K562 (cell line): Measurements from ENCODE around the gene LINGO4. TPM values are rescaled to one million over a fixed set of nuclear protein-coding genes. Genes with fewer than 3 reads are reported as not detected.

ENCODE experiments used
- CBFA2T3 ChIP-seq: fragments of 450-650 bp; IDR thresholded peaks from 2 replicates; pipeline ENCODE4 v1.6.1; 2017
- CTCF ChIP-seq, 3 experiments: IDR thresholded peaks in 2 of 3; conservative IDR thresholded peaks in 1 of 3; 2 replicates each; pipeline ENCODE4 v1.5.1; 2011 to 2012; ENCODE audit warnings: low read length in 3 of 3, mild to moderate bottlenecking in 3 of 3, control low read depth in 2 of 3, improper control_type of control experiment in 1 of 3, inconsistent platforms in 1 of 3, low read depth in 1 of 3, mixed read lengths in 1 of 3, moderate library complexity in 1 of 3; ENCODE audit not compliant: insufficient read depth in 2 of 3
- DMBX1 ChIP-seq: fragments of 250-450 bp; sonication (Bioruptor Pico); IDR thresholded peaks from 2 replicates; pipeline ENCODE4 v1.8.0; 2022; ENCODE audit warnings: inconsistent platforms, mild to moderate bottlenecking, moderate library complexity, borderline replicate concordance
- GATAD2A ChIP-seq: fragments of 450-650 bp; IDR thresholded peaks from 2 replicates; pipeline ENCODE4 v1.6.1; 2017
- KLF16 ChIP-seq: IDR thresholded peaks from 2 replicates; pipeline ENCODE4 v1.6.1; 2016; ENCODE audit warnings: antibody characterized with exemption
- SREBF1 ChIP-seq: fragments of 150-350 bp; IDR thresholded peaks from 2 replicates; pipeline ENCODE4 v1.6.1; 2014; ENCODE audit warnings: antibody characterized with exemption, low read depth, low read length, borderline replicate concordance
- ZBTB11 ChIP-seq, 3 experiments: fragments of 200-800 bp in 1 of 3; fragments of 250-450 bp in 1 of 3; fragments of 450-650 bp in 1 of 3; sonication (Bioruptor Pico) in 1 of 3; sonication (Bioruptor generic) in 1 of 3; formaldehyde crosslinking in 1 of 3; IDR thresholded peaks; 2 replicates each; pipeline versions ENCODE4 v1.6.1 to v1.8.0; 2016 to 2022; ENCODE audit warnings: mild to moderate bottlenecking in 2 of 3, missing genetic modification characterization in 2 of 3, missing compliant biosample characterization in 1 of 3, moderate library complexity in 1 of 3
- ZNF143 ChIP-seq: sonication (generic); formaldehyde crosslinking; IDR thresholded peaks from 2 replicates; pipeline ENCODE4 v1.9.0; 2022; ENCODE audit warnings: mild to moderate bottlenecking, missing genetic modification reagents
- ZNF830 ChIP-seq: fragments of 250-450 bp; sonication (Bioruptor Pico); IDR thresholded peaks from 2 replicates; pipeline ENCODE4 v1.5.0; 2021; ENCODE audit warnings: mild to moderate bottlenecking
- polyA plus RNA-seq, 8 experiments: library from polyadenylated mRNA; depleted of rRNA in 4 of 8; stranded (reverse) in 5 of 8; unstranded in 3 of 8; fragments of >200 nt; fragmentation: Nextera tagmentation in 2 of 8; fragmentation: Illumina TruSeq in 1 of 8; extraction: Ambion mirVana in 2 of 8; extraction: Trizol in 1 of 8; gene quantifications; 2 replicates each; pipeline versions ENCODE4 v1.2.1 to v1.2.3, GENCODE V29; 2011 to 2014; ENCODE audit warnings: inconsistent platforms in 1 of 8, missing spikeins in 1 of 8
- total RNA-seq, 7 experiments: library from RNA; depleted of rRNA in 6 of 7; stranded (reverse); fragments of >200 nt in 6 of 7; fragmentation: Illumina TruSeq in 2 of 7; extraction: Trizol in 2 of 7; gene quantifications; 2 replicates each; pipeline versions ENCODE4 v1.2.1 to v1.2.3, GENCODE V29; 2011 to 2021; ENCODE audit warnings: low replicate concordance in 1 of 7
- TF ChIP-seq, protein P1 (sequence below), 2 experiments: fragments of 450-650 bp; conservative IDR thresholded peaks; 2 replicates each; pipeline ENCODE4 v1.6.1; 2017; ENCODE audit warnings: mild to moderate bottlenecking in 2 of 2, moderate library complexity in 2 of 2
- TF ChIP-seq, protein P2 (sequence below): fragments of 250-450 bp; sonication (Bioruptor Pico); IDR thresholded peaks from 2 replicates; pipeline ENCODE4 v1.5.0; 2022; ENCODE audit warnings: mild to moderate bottlenecking
- TF ChIP-seq, protein P3 (sequence below), 2 experiments: fragments of 150-350 bp in 1 of 2; IDR thresholded peaks; 2 replicates each; pipeline ENCODE4 v1.6.1; 2012 to 2016; ENCODE audit warnings: low read depth in 2 of 2, low read length in 2 of 2, mild to moderate bottlenecking in 1 of 2, moderate library complexity in 1 of 2

The LINGO4 gene
- total and polyA plus RNA-seq, 9 of the 15 experiments (the other 6 are each of a cell fraction or from before 2014, with no cell fraction given), result not detected

DNA sequence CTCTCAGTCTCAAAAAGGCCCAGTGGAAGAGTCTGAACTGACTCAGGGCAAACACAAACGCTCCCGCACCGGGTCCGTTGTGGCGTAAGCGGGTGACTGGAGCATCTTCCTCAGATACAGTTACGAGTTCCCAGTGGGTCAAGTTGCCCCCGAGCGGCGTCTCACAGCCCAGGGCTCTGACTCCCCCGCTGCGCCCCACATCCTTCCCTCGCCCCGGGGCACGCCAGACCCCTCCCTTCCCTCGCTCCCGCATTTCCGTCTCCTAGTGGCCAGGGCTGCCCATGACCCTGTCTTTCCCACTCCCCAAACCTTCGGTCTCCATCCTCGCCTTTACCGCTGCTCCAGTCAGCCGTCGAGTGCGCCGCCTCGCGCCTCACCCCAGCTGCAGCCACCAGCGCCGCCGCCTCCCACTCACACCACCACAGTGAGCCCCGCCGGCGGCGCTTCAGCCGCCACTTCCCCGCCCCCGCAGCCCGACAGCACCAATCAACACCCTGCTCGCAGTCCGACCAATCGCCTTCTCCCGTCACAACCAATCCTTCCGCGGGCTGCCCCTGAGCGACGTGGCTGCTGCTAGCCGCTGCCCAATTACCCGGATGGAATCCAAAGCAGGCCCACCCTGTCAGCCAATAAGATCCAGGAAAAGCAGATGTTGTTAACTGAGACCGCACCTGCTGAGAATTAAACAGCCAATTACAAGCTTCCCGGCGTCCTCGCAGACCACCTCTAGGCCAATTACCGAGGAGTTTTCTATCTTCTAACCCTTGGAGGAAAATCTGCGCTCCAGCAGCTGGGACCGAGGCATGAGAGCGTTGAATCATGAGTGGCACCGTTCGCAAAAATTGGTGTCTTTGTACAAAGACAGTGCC is 14.9 kb downstream of the LINGO4 start, which contains the start of gene TDRKH (continued):
- TF ChIP-seq, protein P1, sequence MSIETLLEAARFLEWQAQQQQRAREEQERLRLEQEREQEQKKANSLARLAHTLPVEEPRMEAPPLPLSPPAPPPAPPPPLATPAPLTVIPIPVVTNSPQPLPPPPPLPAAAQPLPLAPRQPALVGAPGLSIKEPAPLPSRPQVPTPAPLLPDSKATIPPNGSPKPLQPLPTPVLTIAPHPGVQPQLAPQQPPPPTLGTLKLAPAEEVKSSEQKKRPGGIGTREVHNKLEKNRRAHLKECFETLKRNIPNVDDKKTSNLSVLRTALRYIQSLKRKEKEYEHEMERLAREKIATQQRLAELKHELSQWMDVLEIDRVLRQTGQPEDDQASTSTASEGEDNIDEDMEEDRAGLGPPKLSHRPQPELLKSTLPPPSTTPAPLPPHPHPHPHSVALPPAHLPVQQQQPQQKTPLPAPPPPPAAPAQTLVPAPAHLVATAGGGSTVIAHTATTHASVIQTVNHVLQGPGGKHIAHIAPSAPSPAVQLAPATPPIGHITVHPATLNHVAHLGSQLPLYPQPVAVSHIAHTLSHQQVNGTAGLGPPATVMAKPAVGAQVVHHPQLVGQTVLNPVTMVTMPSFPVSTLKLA (conservative IDR thresholded peaks at IDR 0.05), result peak; percentile 70 to 78; a peak in 3 of 4 replicates
- TF ChIP-seq DMBX1 (no peak), CTCF (IDR thresholded peaks at IDR 0.05 in 2 of 3, conservative IDR thresholded peaks at IDR 0.05 in 1 of 3; ENCODE audit: insufficient read depth in 2 of 3, low read depth in 1 of 3, low read length in 3 of 3) (peak; percentile 46 to 60 (median 52)), CBFA2T3 (peak; percentile 46; the same call in 1 of the 2 replicates), ZNF830 (CRISPR knock-in tag) (no peak), ZBTB11 (CRISPR knock-in tag; IDR thresholded peaks at IDR 0.05) (peak in 1 of 3 experiments; percentile 9; a peak in 1 of 6 replicates), SREBF1 (no peak), GATAD2A (peak; percentile 84; the same call in 1 of the 2 replicates), KLF16 (0 out of 2 replicates have a peak, but pooled peaks have one; percentile 8), ZNF143 (no peak)
- TF ChIP-seq, protein P2, sequence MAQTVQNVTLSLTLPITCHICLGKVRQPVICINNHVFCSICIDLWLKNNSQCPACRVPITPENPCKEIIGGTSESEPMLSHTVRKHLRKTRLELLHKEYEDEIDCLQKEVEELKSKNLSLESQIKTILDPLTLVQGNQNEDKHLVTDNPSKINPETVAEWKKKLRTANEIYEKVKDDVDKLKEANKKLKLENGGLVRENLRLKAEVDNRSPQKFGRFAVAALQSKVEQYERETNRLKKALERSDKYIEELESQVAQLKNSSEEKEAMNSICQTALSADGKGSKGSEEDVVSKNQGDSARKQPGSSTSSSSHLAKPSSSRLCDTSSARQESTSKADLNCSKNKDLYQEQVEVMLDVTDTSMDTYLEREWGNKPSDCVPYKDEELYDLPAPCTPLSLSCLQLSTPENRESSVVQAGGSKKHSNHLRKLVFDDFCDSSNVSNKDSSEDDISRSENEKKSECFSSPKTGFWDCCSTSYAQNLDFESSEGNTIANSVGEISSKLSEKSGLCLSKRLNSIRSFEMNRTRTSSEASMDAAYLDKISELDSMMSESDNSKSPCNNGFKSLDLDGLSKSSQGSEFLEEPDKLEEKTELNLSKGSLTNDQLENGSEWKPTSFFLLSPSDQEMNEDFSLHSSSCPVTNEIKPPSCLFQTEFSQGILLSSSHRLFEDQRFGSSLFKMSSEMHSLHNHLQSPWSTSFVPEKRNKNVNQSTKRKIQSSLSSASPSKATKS, result no peak
- TF ChIP-seq, protein P3, sequence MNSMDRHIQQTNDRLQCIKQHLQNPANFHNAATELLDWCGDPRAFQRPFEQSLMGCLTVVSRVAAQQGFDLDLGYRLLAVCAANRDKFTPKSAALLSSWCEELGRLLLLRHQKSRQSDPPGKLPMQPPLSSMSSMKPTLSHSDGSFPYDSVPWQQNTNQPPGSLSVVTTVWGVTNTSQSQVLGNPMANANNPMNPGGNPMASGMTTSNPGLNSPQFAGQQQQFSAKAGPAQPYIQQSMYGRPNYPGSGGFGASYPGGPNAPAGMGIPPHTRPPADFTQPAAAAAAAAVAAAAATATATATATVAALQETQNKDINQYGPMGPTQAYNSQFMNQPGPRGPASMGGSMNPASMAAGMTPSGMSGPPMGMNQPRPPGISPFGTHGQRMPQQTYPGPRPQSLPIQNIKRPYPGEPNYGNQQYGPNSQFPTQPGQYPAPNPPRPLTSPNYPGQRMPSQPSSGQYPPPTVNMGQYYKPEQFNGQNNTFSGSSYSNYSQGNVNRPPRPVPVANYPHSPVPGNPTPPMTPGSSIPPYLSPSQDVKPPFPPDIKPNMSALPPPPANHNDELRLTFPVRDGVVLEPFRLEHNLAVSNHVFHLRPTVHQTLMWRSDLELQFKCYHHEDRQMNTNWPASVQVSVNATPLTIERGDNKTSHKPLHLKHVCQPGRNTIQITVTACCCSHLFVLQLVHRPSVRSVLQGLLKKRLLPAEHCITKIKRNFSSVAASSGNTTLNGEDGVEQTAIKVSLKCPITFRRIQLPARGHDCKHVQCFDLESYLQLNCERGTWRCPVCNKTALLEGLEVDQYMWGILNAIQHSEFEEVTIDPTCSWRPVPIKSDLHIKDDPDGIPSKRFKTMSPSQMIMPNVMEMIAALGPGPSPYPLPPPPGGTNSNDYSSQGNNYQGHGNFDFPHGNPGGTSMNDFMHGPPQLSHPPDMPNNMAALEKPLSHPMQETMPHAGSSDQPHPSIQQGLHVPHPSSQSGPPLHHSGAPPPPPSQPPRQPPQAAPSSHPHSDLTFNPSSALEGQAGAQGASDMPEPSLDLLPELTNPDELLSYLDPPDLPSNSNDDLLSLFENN (IDR thresholded peaks at IDR 0.05; ENCODE audit: low read depth in 2 of 2, low read length in 2 of 2), result 0 out of 4 replicates have a peak, but pooled peaks of 1 of the 2 experiments have one; percentile 11
